Hippocampal formation (tissue), 2 donors: ENCODE data around the gene PTCD2.

Source experiments
- DNase-seq, 2 donors: peaks; one replicate each; lab custom pipeline; 2025; lab: John Stamatoyannopoulos, UW

PTCD2 gene

DNA sequence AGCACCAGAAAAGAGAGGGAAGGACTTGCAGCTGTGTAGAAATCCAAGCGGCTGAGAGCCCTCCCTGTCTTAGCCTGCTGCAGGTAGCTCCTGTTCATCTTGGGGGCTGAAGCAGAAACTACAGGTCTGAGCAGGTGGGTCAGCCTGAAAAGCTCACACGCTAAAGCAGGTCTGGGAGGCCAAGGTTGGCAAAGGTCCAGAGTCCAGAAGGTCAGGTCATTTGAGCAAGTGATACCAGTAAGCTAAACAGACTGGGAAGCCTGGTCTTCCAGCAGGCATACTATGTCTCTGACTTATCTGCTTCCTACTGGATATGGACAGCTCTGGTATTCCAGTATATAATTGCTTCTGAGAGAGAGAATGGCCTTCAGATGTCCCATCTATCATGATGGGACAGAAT is 26.2 kb downstream of the PTCD2 start:
- no peak for DNase-seq

DNA sequence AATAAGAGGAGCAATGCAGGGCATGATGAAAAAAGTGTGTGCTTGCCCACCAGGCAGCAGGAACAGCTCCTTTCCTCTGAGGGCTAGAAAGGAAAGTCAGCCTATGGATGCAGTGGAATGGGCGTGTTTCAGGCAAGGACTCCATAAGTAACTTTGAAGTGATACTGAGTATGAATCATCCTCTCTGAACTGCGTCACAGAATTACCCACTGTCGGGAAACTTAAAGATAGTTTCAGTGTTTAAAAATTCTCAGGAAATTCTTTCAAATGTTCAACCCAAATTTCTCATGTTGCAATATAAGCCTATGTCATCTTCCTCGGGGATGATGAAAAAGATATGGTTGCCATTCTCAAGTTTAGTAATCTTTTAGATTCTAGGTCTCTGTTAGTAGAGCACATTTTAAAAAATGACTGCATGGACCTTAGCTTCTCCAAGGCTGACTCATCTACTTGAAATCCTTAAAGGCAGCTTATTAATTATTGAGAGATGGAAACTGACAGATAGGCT is 27.7 kb downstream of the PTCD2 start:
- DNase-seq: no peak

DNA sequence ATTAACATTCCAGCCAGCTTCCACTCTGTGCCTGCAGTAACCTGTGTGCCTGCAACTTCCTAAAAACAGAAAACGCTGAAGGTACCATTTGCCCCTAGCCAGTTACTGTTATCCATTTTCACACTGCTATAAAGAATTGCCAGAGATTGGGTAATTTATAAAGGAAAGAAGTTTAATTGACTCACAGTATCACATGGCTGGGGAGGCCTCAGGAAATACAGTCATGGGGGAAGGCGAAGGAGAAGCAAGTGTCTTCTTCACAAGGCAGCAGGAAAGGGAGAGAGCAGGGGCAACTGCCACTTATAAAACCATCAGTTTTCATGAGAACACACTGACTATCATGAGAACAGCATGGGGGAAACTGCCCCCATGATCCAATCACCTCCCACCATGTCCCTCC is 31.2 kb downstream of the PTCD2 start:
- no peak for DNase-seq

DNA sequence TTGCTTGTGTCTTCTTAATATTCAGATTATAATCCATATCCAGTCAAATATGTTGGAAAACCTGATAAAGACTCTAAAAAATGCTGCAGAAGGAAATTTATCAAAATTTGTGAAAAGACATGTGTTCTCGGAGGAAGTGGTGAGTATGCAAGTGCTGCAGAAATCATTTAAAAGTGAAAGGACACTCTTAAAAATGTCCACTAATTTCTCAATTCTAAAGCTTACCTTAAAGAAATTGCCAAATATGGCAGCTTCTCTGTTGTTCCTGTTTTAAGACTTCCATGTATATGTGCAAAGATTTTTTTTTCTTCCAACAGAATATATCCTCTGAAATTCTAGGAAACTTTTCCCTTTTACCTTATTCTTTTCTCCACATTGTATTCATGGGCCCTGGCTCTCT is 32.4 kb downstream of the PTCD2 start:
- DNase-seq: no peak

DNA sequence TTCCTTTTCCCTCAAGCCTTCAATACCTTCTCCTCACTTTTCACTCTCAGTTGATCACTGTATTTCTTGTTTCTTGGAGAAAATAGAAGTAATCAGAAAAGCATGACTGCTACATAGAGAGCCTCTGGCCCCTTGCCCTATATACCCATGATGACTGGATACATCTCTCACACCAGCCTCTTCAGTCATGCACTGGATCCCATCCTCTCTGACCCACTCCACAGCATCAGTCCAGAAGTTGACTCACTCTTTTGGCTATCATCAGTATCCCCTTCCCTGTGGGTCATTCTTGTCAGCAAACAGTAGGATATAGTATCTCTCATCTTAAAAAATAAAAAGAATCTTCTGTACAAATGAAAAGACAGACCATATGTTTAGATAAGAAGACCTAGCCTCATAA is 32.9 kb downstream of the PTCD2 start:
- DNase-seq: no peak

DNA sequence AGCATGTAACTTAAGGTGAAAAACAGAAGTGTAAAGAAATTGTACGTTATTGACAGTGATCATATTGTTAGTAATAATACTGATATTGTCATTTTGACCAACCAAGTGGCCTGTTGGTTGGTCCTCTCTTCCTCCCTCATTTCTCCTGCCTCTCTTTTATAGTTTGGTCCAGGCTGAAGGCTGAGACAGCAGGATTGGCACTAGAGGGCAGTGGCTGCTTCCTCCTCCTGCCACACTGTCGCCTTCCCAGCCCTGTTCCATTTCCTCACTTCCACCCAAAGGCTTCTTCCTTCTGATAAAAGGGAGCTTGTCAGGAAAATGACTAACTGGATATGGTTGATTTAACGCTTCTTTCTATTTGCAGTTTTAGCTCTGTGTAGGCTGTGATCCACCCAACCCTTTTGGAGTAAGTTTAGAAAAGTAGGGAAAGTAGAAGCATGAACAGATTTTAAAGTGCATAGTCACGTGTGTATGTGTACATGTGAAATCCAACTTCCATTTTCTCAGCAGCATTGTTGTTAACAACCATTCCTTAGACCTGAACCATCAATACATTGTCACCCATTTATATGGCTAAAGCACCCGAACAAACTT is 35.6 kb downstream of the PTCD2 start:
- peak; percentile 44 to 45 for DNase-seq

DNA sequence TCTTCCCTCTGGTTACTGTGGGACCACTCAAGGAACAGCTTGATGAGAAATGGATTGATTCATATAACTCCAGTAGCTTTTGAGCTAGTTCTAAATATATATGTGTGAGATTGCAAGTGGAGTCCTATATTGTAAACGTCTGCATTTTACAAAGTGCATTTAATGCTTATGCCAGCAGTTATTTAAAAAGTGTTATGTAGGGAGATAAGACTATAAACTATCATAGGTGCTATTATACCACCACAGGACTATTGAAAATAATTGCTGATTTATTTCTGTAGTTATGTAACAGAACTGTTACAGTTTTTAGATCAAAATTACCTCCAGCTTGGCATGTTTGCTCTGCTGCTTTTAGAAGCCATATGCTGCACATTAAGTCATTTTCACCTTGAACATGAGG is 36.2 kb downstream of the PTCD2 start:
- peak in 1 of 2 donors; percentile 60 for DNase-seq

DNA sequence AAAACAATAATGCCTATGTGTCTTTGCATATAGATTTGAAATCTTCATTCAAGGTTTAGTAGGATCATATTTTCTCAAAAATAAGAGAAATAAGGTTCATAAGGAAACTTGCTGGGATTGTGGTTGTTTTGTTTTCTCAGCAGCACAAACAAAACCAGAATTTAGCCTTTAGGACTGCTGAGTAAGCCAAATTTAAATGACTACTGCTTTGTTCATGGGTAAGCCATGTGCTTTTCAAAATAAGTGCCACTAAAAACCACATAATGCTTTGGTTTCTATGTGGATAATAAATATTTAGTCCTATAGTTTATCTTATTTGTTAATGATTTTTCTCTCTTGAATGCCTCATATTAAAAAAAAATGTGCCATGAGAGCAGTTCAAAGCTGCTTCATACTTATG is 38.8 kb downstream of the PTCD2 start:
- no peak for DNase-seq

DNA sequence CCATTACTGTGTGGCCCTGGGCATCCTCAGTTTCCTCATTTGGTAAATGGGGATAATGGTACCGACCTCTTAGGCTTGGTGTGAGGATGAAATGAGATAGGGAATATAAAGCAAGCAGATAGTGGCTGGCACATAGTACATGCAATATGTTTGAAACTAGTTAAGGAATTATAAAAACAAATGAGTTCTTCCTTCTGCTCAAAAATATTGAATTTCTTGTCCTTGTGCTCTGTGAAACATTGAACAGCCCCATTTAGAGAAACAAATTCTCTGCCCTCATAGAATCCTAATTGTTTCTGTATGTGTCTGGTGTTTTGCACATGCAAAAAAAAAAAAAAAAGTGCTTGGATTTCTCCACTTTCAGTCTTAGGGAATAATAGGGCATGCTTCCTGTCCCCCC is 39.7 kb downstream of the PTCD2 start:
- DNase-seq: no peak

DNA sequence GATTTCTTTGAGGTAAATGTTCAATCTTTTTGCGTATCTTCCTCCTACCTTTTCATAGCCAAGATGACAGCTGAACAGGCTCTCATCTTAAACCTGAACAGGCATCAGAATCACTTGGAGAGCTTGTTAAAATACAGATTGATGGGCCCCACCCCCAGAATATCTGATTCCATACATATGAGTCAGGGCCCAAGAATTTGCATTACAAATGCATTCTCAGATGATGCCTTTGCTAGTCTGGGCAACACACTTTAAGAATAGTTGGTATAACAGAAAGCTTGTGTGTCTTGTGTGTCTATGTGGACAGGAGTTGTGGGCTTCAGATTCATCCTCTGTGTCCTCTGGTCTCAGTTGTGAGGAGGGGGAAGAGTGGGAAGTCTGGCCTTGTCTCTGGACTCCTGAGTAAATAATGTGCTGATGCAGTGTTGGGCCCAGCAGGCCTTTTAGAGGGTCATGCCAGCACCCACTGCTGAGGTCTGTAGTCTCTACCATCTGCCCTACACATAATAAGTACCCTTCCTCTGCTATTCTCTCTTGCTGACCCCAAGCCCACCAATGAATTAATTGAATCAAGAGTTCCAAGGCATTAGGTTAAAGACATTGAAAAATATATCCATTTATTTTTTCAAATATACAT is 43.1 kb downstream of the PTCD2 start:
- no peak for DNase-seq

DNA sequence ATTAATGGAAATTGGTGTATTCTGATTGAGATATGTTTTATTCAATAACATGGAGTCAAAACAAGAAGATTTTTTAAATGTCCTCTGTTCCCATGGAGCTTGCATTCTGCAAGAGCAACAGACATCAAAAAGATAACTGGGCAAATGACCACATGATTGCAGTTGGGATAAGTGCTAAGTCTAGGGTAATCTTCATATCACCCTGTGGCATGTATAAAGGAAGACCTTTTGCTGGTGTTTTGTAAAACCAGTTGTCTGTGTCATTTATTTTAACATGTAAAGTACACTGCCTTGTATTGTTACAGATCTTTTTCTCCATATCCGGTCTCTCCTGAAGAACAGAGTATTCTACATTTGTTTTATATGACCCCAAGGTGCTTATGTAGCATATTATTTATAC is 44.0 kb downstream of the PTCD2 start:
- no peak for DNase-seq

DNA sequence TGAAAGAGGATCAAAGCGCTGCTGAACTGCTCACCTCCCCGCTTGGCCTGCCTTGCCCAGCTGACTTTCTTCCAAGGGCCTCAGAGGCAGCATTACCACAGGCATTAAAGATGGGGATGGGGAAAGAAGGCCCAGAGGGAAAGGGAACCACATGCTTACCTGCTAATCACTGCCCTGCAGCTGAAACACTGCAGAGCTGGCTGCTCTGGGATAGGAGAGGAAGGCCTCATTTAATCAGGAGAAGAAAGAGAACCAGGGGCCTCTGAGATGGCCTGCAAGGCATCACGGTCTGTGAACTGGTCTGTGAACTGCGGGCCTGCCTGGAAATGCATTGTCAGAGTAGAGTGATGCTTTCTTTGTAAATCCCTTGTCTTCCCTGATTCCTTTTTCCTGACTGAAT is 44.8 kb downstream of the PTCD2 start:
- DNase-seq: no peak

DNA sequence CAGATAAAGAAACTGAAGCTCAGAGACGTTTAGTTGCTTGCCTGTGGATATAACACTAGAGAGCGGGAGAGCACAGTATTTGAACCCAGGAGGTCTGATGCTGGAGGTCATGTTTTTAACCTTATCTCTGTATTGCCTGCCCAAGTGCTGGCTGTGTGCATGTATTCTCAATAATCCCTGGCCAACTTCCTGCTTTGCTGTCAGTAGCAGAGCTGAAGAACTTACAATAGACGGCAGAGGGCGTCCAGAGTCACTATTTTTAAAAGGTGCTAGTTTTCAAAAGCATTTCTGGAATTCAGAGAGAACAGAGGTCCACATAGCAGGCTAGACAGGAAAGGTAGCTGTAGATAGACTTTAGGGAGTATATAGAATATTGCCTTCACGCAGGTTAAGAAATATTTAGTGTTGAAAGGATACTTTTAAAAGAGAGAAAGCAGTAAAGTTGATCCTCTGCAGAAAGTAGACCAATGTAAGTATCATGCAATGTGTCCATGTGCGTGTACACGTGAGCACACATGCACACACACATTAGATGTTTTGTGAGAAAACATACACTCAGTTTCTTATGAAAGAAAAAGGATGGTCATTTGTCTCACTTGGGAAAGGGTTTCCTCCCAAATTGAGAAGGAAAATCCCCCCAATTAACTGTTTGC is 46.3 kb downstream of the PTCD2 start:
- peak in 1 of 2 donors; percentile 76 for DNase-seq

DNA sequence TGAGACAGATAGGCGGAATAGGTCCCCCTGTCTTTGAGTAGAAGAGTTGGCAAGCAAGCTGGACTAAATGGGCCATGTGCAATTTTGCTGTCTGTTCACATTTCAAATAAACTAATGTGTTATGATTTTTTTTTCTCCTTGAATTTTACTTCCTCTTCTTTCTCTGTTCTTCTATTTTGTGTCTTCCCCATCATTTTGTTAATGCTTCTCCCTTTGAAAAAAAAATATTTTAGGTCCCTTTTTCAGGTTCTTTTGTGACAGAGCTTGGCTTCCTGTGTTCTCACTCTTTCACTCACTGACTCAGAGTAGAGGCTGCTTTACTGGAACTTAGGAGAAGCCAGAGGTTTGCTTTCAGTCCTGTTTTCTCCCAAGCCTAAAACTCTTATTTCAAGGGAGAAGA is 48.1 kb downstream of the PTCD2 start:
- DNase-seq: no peak

DNA sequence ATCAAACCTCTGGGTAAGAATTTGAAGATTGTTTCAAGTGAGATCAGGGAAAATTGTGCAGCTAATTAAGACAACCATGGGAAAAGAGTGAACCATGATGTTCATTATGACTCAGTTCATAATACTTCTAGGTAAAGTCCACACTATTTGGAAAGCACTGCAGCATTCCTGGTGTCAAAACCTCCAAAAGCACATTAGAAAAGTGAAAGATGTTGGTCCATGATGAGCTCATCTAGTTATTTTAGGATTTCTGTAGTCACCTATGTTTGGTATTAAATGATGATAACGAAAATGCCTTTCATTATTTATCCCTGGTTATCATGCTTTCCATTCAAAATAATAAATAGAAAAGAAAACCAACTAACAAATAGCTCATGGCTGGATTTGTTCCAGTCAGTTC is 49.1 kb downstream of the PTCD2 start:
- DNase-seq: no peak

DNA sequence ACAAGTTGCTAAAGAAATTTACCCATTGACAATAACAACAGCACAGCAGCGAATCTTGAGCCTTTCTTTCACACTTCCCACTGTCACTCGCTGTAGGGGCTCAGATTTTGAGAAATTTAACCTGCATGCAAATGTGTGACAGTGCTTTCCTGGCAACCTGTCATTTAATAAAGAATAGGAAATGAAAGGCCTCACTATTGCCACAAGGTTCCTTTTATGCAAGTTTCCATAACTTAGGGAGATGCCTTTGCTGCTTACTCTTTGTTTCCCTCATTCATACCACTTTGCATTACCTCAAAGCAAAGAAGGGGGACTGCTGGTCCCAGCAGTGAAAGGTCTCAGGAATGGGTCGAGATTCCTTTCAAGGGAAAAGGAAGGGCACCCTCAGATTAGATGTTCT is 49.5 kb downstream of the PTCD2 start:
- DNase-seq: no peak

DNA sequence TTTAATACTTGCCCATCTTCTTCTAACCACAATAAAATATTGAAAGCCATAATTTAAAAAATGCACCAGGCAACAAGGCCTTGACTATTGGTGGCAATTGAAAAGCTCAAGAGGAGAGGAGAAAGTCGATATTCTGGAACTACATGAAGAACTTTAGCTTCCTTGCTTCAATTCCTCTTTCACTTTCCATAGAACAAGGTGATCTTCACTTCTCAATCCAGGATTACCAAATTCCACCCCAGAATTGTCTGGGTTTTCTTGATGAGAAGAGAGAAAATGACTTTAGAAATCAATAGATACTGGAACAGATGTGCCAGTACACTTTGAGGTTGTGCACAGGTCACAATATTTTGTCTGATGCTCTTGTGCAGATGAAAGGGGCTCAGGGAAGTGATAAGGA is 52.2 kb downstream of the PTCD2 start:
- DNase-seq: no peak

DNA sequence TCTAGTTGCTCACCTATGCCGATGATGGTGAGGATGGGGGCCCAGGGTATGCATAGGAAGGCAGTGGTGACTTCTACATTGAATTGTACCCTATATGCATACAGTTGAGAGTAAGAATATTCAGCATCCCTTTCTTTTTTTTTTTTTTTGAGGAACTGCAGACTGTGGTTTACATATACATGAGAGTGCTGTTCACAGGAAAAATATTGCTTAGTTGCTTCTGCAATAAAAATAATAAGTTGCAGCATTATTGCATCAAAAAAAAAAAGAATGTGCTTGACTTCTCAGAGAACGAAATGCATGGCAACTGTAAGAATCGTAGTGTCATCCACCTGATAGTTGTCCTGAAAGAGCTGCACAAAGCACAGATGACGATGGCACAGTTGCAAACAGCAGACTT is 52.8 kb downstream of the PTCD2 start:
- no peak for DNase-seq

DNA sequence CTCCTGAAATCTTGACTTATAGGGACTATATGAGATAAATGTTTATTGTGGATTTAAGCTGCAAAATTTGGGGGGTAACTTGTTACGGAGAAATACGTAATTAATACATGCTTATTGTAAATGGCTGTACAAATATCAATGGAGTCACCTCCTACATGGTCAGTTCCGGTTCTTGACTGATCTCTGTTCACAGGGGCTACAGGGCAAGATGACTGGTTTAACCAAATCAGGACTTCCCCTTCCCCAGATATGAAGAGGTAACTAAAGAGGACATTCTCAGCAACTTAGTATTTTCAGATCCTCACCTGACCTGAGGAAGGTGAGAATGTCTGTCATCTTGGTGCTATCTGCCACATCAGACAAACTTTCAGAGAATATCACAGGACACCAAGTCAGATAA is 54.7 kb downstream of the PTCD2 start:
- DNase-seq: no peak

DNA sequence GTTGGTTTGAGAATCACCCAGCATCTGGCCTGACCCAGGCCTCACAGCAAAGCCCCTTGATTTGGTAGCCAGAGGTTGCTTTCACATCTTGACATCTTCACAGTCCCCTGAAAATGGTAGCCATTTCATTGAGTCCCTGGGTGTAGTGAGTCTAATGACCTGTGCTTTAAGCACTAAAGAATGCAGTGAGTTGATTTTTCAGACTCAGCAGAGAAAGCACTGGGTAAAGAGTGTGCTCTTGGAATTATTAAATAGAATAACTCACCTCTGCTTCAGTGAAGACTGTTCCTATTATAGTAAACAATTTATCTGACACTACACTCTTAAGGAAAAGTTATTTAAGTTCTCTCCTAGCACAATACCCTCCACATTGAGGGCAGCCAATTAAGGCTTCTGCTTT is 56.2 kb downstream of the PTCD2 start:
- DNase-seq: no peak

DNA sequence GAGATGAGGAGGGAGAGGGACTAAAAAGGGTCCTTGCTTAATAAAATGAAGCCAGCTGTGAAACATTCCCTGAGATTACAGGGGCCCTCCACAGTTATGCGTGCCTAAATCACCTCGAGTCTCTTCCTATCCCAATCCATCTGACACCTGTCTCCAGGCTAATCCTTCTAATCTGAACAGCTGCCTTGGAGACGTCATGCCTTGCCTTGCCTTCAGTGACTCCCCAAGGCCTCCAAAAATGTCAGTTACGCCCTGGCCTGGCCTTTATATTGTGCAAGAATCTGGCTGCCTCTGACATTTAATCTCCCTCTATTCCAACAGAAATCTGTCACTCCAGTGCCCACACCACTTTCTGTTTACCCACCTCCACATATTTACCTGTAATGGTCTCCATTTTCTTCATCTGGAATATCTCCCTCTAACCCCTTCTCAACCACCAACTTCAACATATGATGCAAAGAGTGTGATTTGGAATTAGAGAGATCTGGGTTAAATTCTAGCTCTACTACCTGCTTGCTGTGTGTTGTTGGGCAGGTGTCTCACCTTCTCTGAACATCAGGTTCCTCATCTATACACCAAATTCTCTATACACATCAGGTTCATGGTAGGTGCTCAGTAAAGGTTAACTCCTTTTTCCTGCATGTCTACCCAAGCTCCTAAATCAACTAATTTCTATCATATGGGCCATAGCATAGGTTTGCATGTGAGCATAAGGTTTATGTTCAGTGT is 57.9 kb downstream of the PTCD2 start:
- no peak for DNase-seq

DNA sequence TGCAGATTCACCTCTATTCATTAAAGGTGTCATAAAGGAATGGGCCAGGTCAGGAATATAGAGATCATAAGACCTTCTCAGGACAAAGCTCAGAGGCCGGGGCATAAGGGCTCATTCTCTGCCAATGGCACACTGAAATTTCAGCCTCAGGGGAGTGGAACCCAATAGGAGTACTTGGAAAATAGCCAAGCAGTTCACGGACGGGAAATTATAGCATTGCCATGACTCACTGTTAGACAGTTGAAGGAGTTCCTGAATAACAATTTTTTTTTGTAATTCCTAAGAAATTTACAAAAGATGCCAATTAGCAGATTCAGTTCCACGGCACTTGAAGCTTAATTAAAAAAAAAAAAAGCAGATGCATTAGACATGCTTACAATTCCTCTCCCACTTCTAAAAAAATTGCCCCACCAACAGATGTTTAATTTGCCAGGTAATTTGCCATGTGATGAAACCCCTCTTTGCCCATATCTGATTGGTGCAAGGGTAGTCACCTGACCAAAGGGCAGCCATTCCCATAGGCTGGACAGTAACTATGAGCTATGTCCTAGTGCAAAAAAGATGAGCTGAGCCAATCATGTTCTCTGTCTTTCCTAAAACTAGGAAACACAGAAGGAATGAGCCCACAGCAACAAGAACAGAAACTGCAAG is 58.6 kb downstream of the PTCD2 start:
- DNase-seq: no peak
